ENCODE data around the gene KDM4C.
"Not testable (repeated sequence)": the region's sequence is repeated elsewhere in the genome, so short reads cannot be mapped to it uniquely, and the experiment has no call there.

KDM4C gene

DNA sequence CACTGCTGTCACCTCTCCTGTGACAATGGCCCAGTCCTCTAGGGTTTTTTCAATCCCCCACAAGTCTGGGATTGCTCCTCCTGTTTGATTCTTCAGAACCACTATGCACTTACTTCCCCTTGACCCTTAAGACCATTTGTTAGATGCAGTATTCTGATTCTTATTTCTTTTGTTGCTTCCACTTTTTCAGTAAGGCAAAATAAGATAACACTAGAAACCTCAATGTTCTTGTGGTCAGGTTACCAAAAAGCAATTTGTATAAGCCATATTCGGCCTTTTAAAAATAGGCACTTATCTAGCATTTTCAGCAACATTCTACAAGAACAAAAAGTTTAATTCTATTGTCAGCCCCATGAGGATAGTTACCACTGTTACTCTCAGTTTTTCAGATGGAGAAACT lies 220.0 kb downstream of the KDM4C start:
- DNase-seq (ENCODE audit: low read depth) = no peak

DNA sequence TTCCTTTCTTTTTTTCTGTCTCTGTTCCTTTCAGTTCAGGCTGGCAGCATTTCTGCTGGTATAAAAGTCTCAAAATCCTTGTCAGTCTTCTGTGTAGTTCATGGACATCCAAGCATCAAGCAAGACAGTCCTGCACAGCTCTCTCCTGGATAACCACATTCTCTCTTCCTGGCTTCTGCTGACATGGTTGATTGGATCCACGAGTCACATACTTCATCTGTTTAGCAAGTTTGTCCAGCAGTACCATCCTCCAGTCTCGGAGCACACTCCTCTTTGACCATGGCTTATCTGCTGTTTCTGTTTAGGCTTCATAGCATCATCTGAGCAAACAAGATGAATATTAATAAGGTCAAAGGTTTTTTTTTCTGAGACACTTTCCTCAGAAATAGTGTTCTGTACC lies 220.8 kb downstream of the KDM4C start:
- no peak for DNase-seq (ENCODE audit: low read depth)

DNA sequence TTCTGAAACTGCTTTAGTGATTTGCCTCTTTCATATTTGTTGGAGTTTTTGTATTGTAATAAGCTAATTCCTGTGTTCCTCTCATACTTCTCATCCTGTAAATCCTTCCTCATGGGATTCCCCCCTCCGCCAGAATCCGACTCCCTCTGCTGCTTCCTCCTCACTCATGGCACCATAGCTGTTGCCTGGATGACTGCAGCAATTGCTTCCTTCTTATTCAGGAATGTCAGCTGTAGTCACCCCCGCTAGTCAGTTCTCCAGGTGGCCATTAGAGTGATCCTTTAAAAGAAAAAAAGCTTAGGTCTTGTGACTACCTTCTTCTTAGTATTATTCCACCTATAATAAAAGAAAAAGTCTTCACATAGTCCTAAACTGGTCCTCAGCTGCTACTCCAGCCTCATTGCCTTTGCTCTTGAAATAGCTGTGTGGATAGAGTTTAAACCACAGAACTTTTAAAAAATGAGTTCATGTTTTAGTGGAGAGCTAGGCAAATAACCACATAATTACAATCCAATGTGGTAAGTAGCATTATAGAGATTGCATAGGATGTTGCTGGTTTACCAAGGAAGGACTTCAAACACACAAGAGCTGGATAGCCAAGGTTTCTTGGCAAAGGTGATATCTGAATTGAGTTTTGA lies 227.3 kb downstream of the KDM4C start:
- no peak for DNase-seq (ENCODE audit: low read depth)

DNA sequence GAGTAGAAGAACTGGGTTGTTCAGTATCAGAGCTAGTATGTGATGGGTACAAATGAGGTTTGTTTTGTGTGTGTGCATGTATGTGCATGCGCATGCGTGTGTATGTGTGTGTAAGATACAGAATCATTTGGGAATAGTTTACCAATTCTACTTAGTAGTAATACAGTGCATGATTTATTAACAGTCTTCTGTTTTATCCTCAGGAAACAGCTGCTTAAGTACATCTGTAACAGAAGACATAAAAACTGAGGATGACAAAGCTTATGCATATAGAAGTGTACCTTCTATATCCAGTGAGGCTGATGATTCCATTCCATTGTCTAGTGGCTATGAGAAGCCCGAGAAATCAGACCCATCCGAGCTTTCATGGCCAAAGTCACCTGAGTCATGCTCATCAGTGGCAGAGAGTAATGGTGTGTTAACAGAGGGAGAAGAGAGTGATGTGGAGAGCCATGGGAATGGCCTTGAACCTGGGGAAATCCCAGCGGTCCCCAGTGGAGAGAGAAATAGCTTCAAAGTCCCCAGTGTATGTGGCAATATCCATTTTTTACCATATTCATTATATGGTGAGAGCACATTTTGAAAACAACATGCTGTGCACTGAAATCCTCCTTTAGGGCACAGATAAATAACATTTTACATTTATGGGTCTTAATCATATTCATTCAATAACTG lies 228.5 kb downstream of the KDM4C start:
- no peak for DNase-seq (ENCODE audit: low read depth)

DNA sequence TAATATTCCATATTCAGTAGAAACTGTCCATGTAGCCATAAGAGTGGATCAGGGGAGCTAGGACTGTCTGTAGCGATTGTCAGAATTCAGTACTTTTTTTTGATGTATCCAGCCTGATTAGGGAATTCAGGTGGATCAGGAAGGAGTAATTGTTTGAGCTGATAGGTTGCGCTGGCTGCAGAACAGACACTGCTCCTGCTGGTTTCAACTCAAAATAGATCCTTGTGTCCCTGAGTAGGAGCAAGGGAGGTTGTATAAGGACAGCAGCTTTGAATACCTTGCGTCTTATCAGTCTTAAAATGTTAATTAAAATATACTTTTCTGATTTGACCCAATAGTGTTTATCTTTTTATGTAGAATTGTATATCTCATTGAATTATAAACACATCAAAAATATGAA lies 229.6 kb downstream of the KDM4C start:
- DNase-seq (ENCODE audit: low read depth) = no peak

DNA sequence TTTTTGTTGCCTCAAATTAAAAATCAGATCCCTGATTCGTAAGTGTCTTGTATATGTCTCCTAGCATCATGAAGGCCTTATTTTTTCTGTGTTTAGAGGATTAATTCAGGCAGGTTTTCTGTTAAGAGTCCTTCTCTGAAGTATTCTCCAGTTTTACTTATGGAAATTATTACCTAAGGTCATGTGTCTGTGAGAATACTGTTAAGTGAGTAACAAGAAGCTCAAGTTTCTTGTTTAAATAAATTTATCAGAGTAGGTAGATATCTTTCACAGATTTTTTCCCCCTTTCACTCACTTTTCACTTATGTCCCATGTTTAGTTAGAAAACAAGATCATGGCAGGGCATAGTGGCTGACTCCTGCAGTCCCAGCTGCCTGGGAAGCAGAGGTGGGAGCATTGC lies 233.6 kb downstream of the KDM4C start:
- DNase-seq (ENCODE audit: low read depth) = no peak

DNA sequence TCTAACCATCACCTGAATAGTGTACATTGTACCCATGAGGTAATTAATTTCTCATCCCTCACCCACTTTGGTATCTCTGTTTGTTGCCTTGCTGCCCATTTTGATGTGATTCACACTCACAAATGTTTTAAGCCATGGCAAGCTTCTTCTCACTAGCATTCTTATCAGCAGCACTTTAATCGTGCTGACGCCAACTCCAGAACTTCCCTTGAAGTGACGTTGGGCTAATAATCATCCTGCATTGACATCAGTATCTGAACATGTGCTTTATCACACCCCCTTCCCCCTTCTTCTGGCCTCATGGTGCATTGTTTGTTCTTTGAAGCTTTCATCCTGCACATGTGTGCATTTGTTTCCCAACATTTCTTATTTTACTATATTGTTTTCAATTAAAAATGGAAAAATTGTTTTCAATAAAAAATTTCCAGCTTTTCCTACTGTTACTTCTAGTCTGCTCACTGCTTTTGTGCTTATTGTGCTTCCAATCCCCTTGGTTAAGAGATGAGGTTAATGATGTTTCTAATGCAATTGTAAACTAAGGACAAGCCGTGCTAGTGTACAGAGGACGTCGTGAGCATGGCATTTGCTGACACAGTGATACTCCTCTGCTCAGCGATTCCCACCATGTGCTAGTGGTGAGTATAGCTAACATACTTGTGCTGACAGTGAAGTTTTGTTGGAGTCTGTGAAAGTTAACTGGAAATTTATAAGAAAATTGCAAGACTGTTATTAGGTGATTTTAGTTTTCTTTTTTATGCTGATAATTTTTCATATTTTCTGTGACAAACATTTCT lies 238.5 kb downstream of the KDM4C start:
- DNase-seq (ENCODE audit: low read depth) = no peak

DNA sequence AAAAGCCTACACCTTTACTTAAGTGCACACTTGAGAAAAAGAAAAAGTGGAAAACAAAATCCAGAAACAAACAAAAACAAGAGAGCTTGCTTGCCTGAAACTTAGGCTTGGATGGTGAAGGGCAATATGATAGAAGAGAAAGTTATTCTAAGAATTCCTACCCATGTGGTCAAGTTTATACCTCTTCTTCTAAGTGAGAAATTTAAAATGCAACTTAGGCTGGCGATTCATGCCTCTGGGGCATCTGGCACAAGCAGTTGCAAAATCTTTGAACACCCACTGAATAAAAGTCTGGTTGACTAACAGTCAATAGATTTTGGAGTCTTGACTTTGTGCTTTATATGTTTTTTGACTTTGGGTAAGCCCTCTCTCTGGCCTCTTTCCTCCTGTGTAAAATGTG lies 239.6 kb downstream of the KDM4C start:
- DNase-seq (ENCODE audit: low read depth) = no peak

DNA sequence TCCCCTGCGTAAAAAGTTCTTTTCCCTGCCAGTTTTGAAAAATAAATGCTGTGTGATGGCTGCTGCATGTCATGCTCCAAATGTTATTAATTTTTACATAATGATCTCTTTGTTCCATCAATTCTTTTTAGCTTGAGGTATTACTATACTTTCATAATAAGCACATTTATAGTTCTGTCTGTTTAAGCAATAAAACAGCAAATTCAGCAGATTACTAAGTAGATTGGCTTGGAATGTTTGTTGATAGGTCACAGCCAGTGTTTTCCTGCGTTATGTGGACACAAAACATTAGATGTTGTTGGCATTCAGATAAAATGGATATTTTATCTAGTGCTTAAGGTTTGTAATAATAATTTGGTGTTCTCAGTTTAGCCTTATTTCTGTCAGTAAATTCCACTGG lies 242.0 kb downstream of the KDM4C start:
- no peak for DNase-seq (ENCODE audit: low read depth)

DNA sequence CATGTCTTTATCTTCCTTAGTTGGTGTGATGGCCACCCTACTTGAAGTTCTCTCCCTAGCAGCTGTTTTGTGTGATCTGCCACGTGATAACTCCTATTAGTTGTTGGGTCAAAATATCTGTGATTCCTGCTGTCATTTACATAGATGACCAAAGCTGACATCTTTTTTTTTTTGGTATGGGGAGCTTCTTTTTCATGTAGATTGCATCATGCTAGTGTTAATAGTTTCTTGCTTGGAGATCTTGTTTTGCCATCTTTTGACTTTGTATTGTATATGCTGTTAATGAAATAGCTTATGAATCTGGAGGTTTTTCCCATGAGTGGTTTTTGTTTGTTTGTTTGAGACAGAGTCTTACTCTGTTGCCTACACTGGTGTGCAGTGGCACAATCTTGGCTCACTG lies 243.8 kb downstream of the KDM4C start:
- DNase-seq (ENCODE audit: low read depth) = no peak

DNA sequence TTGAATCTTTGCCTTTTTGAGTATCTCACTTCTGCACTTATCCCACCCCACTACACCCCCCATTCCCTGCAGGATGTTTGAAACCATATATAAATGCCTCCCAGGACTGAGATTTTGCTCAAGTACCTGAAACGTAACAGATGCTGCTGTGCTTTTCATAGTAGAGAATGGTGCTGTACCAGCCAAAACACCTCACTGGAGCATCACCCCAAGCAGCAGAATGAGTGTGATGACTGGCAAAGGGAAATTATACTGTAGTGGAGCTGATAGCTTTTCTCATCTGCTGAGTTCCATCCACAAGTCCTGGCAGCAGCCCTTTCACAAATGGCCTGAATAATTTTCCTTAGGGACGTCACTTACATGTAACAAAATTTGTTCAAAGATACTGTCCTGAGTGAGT lies 246.1 kb downstream of the KDM4C start:
- no peak for DNase-seq (ENCODE audit: low read depth)

DNA sequence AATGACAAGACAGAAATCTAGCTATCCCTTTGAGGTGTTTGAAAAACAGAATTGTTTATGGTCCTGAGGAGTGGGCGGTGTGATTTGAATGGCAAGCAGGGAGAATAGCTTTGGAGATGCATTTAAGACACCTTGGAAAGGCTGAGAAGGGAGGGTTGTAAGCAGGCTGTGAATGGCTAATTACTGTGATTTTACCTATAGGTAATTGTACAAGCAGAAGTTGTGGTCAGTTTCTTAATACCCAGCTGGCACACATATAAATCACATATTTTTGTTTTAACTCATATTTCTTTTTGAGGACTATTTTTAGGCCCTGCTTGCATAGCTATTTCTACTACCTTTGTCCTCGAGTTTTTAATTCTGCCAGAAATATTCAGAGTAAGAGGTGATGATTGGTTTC lies 248.6 kb downstream of the KDM4C start:
- DNase-seq (ENCODE audit: low read depth) = no peak

DNA sequence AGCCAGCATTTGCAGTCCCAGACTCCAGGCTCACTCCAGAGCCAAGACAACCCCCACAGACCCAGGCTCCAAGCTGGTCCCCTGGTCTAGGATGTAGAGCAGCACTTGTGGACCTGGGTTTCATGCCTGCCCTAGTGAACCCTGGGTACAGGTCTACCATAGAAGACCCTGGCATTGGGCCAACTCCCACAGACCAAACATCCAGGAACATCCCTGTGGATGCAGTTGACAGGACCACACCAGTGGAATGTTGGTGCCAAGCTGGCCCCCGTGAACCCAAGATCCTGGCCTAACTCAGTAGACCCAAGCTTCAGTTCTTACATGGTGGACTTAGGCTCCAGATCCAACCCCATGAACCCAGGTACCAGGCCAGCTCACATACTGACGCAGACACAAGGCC lies 250.6 kb downstream of the KDM4C start:
- DNase-seq (ENCODE audit: low read depth) = no peak

DNA sequence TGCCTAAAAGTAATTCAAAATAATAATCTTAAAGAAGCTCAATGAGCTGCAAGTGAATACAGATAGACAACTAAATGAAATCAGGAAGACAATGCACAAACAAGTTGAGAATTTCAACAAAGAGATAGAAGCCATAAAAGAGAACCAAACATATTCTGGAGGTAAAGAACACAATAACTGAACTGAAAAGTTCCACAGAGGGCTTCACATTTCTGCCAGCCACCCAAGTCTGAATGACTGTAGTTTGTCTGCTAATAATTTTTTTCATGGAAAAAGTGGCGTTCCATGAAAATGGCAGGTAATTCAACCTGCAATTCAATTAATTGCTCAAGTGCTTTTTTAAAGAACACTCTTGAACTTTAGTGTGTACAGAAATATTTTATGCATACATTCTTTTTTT lies 251.3 kb downstream of the KDM4C start:
- DNase-seq (ENCODE audit: low read depth) = no peak

DNA sequence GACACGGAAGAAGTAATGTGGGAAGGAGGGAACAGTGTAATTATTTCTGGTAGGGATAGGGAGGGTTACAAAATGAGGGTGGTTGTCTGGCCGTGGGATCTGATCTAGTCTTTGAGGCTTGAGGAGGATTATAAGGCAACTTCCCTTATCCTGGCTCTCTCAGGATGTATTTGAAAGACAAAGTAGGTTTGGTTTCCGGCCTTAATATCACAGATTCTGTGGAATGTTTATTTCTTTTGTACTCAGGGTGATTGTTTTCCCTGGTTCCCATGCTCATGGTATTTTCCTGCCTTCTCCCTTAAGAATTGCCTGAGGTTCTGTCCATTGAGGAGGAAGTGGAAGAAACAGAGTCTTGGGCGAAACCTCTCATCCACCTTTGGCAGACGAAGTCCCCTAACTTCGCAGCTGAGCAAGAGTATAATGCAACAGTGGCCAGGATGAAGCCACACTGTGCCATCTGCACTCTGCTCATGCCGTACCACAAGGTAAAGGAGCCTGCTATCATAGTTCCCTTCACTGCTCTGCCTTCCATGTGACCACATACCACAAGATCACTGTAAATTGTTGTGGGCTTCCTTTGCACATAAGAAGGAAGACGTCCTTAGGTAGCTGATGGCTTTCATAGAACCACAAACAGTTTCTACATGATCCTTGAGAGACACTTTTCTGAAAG lies 253.8 kb downstream of the KDM4C start:
- no peak for DNase-seq (ENCODE audit: low read depth)

DNA sequence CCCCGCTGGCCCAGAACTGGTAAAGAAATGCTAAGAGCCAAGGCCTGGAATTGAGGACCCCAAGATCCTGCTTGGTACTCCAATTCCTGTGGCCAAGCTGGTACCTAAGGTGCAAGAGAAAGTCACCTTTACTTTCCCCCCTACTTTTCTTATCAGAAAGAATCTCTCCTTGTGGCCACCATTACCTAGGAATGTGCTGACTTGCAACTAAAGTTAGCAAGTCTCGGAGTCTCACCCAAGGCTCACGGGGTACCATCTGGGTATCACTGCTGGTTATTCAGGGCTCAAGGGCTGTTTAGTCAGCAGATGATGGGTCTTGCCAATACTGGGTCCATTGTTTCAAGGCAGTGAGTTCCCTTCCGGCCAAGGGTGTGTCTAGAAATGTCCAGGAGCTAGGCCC lies 270.2 kb downstream of the KDM4C start:
- DNase-seq (ENCODE audit: low read depth) = no peak

DNA sequence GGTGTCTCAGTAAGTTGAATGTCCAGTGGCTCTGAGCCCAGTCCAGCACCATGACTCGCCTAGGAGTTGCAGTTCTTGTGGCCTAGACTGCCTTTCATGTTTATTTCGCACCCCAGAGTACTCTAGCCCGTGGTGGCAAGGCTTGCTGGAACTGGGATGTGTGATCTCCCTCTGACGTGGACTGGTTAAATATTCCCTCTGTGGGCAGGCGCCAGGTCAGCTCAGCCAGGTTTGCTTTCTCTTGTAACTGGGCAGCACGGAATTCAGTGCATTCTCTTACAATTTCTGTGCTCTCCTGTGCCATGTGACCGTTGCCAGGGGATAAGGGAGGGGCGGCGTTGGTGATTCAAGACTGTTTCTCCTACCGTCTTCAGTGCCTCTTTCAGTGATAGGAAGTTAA lies 270.8 kb downstream of the KDM4C start:
- no peak for DNase-seq (ENCODE audit: low read depth)

DNA sequence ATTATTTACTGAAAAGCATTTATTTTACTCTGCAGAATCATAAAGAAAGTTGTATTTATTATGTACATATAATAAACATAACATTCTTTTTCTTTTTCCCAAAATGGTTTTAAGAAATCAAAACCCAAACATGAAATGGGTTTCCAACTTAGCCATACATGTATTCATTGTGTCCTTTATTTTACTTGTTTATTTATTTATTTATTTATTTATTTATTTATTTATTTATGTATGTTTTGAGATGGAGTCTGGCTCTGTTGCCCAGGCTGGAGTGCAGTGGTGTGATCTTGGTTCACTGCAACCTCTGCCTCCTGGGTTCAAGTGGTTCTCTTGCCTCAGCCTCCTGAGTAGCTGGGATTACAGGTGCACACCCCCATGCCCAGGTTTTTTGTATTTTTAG lies 273.2 kb downstream of the KDM4C start:
- DNase-seq (ENCODE audit: low read depth) = not testable (repeated sequence)

DNA sequence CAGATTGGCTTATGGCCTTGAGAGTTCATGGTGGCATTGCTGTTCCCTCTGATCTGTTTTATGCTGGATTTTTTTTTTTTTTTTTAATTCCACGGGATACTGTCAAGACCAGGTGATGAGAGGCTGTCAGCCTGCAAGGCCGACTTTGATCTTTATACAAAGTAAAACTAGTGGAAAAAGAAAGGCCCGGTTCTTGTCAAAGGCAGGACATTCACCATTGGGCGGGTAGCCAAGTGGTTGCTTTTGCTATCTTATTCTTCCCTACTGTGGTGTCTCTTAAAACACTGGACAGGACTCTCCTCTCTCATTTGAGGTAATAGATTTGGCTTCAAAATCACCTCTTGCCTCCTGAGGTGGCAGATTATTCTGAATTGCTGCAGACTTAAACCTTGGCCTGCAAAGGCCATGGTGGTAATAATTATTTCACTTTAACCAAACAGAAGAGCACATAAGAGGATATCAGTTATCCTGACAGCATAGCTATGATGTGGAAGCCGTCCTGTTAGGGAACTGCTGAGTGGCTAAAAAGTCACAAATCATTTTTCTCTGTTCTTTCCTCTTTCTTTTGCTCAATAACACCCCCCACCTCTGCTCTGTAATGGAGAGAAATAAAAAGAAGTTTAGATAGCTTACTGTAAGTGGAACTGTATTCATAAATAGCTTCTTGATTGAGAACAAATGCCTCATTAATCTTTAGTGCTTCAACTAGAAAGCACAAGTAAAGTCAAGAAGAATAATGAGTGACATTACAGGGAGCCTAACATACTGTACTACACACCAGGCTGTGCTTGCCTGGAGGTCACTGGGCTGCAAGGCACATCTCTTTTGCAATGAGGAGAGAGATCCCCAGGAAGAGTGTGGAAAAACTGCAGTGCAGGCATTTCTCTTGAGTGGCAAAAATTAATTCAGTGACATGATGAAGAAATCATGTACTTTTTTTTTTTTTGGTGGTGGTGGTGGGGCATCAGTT lies 275.6 kb downstream of the KDM4C start:
- DNase-seq (ENCODE audit: low read depth) = no peak

DNA sequence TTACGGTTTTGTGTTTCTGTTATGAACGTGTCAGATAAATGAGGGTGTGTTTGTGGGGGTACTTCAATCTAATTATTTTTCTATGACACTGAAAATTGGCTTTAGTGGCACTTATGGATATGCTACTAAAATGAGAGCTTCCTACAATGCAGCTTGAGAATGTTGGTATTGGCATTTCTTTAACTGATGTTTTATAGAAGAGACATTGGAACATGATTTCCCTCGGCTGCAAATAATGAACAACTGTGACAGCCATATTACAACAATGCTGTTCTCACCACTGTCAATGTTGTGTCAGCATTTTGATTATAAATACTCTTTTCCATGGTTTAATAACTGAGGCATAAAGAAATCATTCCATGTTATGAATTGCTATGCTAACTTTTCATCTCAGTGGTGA lies 279.4 kb downstream of the KDM4C start:
- no peak for DNase-seq (ENCODE audit: low read depth)

DNA sequence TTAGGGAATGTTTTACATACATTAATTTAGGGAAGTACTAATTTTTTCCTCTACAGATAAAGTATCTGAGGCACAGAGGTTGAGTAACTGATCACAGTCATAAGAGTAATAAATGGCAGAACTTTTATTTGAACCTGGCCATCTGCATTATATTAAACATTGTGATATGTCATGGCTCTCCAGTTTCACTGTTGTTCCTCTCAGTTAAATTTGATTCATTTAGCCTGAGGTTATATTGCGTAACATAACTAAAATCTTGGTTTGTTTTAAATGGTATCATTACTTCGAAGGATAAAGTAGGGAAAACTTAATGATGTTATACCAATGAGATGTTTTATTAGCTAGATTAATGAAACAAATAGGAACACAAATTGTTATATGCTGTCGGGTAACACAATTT lies 284.4 kb downstream of the KDM4C start:
- no peak for DNase-seq (ENCODE audit: low read depth)

DNA sequence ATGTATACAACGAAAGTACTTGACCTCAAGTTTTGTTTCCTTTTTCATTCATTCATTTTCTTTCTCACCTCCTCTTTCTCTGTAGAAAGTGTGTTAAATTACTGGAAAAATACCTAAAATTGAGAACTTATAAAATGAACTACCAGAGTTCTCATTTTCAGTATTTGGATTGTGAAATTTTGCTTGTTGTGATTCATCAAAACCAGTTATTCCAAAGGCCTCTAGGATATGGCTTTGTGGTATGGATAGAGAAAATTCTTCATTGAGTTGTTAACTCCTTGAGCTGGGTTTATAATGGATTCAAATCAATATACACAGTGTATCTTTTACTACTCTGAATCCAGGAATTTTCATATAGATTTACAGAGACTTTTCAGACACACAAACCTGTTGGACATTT lies 287.6 kb downstream of the KDM4C start:
- no peak for DNase-seq (ENCODE audit: low read depth)

Data from activated T-cell treated with anti-CD3 and anti-CD28 coated beads for 48 hours (primary cell).